PFSK-1 (cell line): ENCODE data around the gene RAB6B.

ENCODE experiments used
- FOXP2 ChIP-seq: optimal IDR thresholded peaks from 2 replicates; pipeline ENCODE3; 2011; ENCODE audit warnings: borderline replicate concordance, control low read depth, inconsistent platforms; ENCODE audit not compliant: insufficient read depth; ENCODE audit errors: extremely low read length, extremely low read depth
- POLR2AphosphoS5 ChIP-seq: IDR thresholded peaks from 2 replicates; pipeline ENCODE4 v1.6.1; 2012; ENCODE audit warnings: low read depth, mild to moderate bottlenecking, control low read depth, low read length, moderate library complexity
- REST ChIP-seq, 2 experiments: IDR thresholded peaks; 2 replicates each; pipeline versions ENCODE4 v1.6.1 to v1.8.0; 2011 to 2012; ENCODE audit warnings: low read depth in 2 of 2, low read length in 2 of 2, control low read depth in 1 of 2, inconsistent platforms in 1 of 2, mild to moderate bottlenecking in 1 of 2, moderate library complexity in 1 of 2; ENCODE audit not compliant: insufficient read depth in 1 of 2
- SIN3A ChIP-seq: IDR thresholded peaks from 2 replicates; pipeline ENCODE4 v1.6.1; 2012; ENCODE audit warnings: mild to moderate bottlenecking, low read length, moderate library complexity, borderline replicate concordance; ENCODE audit not compliant: insufficient read depth
- TAF1 ChIP-seq: IDR thresholded peaks from 2 replicates; pipeline ENCODE4 v1.6.1; 2012; ENCODE audit warnings: low read length, control low read depth, borderline replicate concordance; ENCODE audit not compliant: insufficient read depth

The RAB6B gene

GRCh38 chr3:133901847-133902246, 6.2 kb upstream of the RAB6B start:
- TF ChIP-seq REST (IDR thresholded peaks at IDR 0.05; ENCODE audit: insufficient read depth in 1 of 2, low read depth in 2 of 2, low read length in 2 of 2), result no peak
- TF ChIP-seq TAF1, result no peak
- no peak for TF ChIP-seq SIN3A
- TF ChIP-seq FOXP2, result no peak
- no peak for TF ChIP-seq POLR2AphosphoS5

- TF ChIP-seq TAF1, result no peak
- TF ChIP-seq FOXP2, result no peak
- TF ChIP-seq POLR2AphosphoS5, result no peak
- no peak for TF ChIP-seq REST (IDR thresholded peaks at IDR 0.05; ENCODE audit: insufficient read depth in 1 of 2, low read depth in 2 of 2, low read length in 2 of 2)
- no peak for TF ChIP-seq SIN3A
Measured at GRCh38 chr3:133901083-133901482, 5.4 kb upstream of the RAB6B start.

GRCh38 chr3:133899311-133899710, 3.6 kb upstream of the RAB6B start:
- TF ChIP-seq TAF1 (no peak), REST (IDR thresholded peaks at IDR 0.05; ENCODE audit: insufficient read depth in 1 of 2, low read depth in 2 of 2, low read length in 2 of 2) (no peak), POLR2AphosphoS5 (no peak), FOXP2 (no peak), SIN3A (no peak)

- TF ChIP-seq REST (IDR thresholded peaks at IDR 0.05; ENCODE audit: insufficient read depth in 1 of 2, low read depth in 2 of 2, low read length in 2 of 2), result no peak
- no peak for TF ChIP-seq FOXP2
- no peak for TF ChIP-seq TAF1
- TF ChIP-seq POLR2AphosphoS5, result no peak
- TF ChIP-seq SIN3A, result no peak
Measured at GRCh38 chr3:133897547-133897946, 1.9 kb upstream of the RAB6B start.

GRCh38 chr3:133896002-133896761, 500 bp upstream of the RAB6B start:
- TF ChIP-seq SIN3A (no peak), FOXP2 (no peak), TAF1 (no peak), REST (IDR thresholded peaks at IDR 0.05; ENCODE audit: insufficient read depth in 1 of 2, low read depth in 2 of 2, low read length in 2 of 2) (no peak), POLR2AphosphoS5 (no peak)
